Measurements from ENCODE around the gene RSKR.

Gene RSKR

GRCh38 chr17:28563475-28563874 lies 50.5 kb downstream of the RSKR start:
- TF ChIP-seq CTCF (IDR thresholded peaks at IDR 0.05; ENCODE audit: borderline replicate concordance, extremely low read depth, low read length, poor library complexity, severe bottlenecking), result no peak
- no peak for TF ChIP-seq EZH2 (IDR thresholded peaks at IDR 0.05; ENCODE audit: borderline replicate concordance, low read depth, low read length, severe bottlenecking)
- H3K4me3 ChIP-seq (ENCODE audit: low read depth in 1 of 2, low read length in 2 of 2), result no peak overlapping the region
- no peaks in the 10 kb centered on the region for H4K20me1 ChIP-seq (ENCODE audit: insufficient read depth, low read length)
- no peak overlapping the region for H3K9ac ChIP-seq (ENCODE audit: low read depth, low read length)
- no peak overlapping the region for H2AFZ ChIP-seq (ENCODE audit: low read depth, low read length)
- ATAC-seq (ENCODE audit: insufficient read depth, low read depth) (no peak), DNase-seq (no peak)
- peaks cover 48% of the 10 kb centered on the region for H3K36me3 ChIP-seq (ENCODE audit: insufficient read depth, low read length)
- no peak overlapping the region for H3K27ac ChIP-seq (ENCODE audit: low read length)
- 0 out of 2 replicates have a peak, but pooled peaks cover 5% of the 10 kb centered on the region for H3K4me1 ChIP-seq (ENCODE audit: insufficient read depth, low read length)
- H3K27me3 ChIP-seq (ENCODE audit: insufficient read depth, low read length, poor library complexity), result no peaks in the 10 kb centered on the region
- H3K9me3 ChIP-seq (ENCODE audit: insufficient read depth, low read length, severe bottlenecking), result no peaks in the 10 kb centered on the region
- H3K4me2 ChIP-seq (ENCODE audit: insufficient read depth, low read length), result no peak overlapping the region
- peaks cover 27% of the 10 kb centered on the region for H3K79me2 ChIP-seq (ENCODE audit: insufficient read depth, low read length)

Measured in DND-41 (cell line).